HG03196 (cell line): ENCODE results near the gene EXOC3.
"Not testable (repeated sequence)": the region's sequence is repeated elsewhere in the genome, so short reads cannot be mapped to it uniquely, and the experiment has no call there.

Source experiments
- ATAC-seq: cut with Tn5 transposase; IDR thresholded peaks from one replicate; pipeline ENCODE4 v1.9.1; 2021; ENCODE audit not compliant: unreplicated experiment

Gene EXOC3

GRCh38 chr5:499233-500209, 56.5 kb downstream of the EXOC3 start:
- no peak for ATAC-seq

GRCh38 chr5:500491-500890, 57.5 kb downstream of the EXOC3 start:
- ATAC-seq: no peak

- no peak for ATAC-seq
Observed at GRCh38 chr5:501105-501830, 58.3 kb downstream of the EXOC3 start.

GRCh38 chr5:501831-502184, 58.8 kb downstream of the EXOC3 start:
- ATAC-seq: no peak

- ATAC-seq: no peak
Observed at GRCh38 chr5:502325-503079, 59.5 kb downstream of the EXOC3 start.

- ATAC-seq: no peak
Observed at GRCh38 chr5:504326-505154, 61.6 kb downstream of the EXOC3 start.

GRCh38 chr5:505951-506525, 63.1 kb downstream of the EXOC3 start:
- no peak for ATAC-seq

- ATAC-seq: not testable (repeated sequence)
Observed at GRCh38 chr5:507986-508575, 65.1 kb downstream of the EXOC3 start.

GRCh38 chr5:509611-510185, 66.7 kb downstream of the EXOC3 start:
- ATAC-seq: no peak

- ATAC-seq: no peak
Observed at GRCh38 chr5:510521-510920, 67.5 kb downstream of the EXOC3 start.

- ATAC-seq: no peak
Observed at GRCh38 chr5:511476-511875, 68.5 kb downstream of the EXOC3 start.

- ATAC-seq: no peak
Observed at GRCh38 chr5:513216-514100, 70.5 kb downstream of the EXOC3 start.

- no peak for ATAC-seq
Observed at GRCh38 chr5:514101-514485, 71.1 kb downstream of the EXOC3 start.

GRCh38 chr5:514673-515072, 71.7 kb downstream of the EXOC3 start:
- ATAC-seq: no peak

- ATAC-seq: no peak
Observed at GRCh38 chr5:515273-515836, 72.4 kb downstream of the EXOC3 start.

GRCh38 chr5:516338-516925, 73.5 kb downstream of the EXOC3 start:
- no peak for ATAC-seq
